Activated gamma-delta T cell (primary cell): ENCODE measurements around the gene NME7.
"Not testable (repeated sequence)": the region's sequence is repeated elsewhere in the genome, so short reads cannot be mapped to it uniquely, and the experiment has no call there.

ENCODE experiments used
- DNase-seq: peaks from one replicate; lab custom pipeline; 2025; lab: John Stamatoyannopoulos, UW

The NME7 gene

DNA sequence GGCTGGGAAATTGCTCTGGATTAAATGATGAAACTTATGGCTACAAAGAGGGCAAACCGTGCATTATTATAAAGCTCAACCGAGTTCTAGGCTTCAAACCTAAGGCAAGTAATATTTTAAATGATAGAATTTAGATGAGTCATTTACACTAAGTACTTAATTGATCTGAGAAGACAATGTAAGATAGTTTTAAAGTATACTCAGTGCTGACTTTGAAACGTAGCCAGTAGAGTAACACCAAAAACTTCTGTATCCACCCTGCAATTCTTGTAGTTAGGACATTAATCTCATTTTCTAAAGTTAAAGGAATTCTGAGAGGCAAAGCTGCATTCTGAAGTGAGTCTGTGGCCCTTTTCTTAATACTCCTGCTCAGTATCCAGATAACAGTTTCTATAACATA, 240.3 kb downstream of the NME7 start:
- DNase-seq = no peak

- no peak for DNase-seq
Measured at GRCh38 chr1:169126335-169126734, 241.3 kb downstream of the NME7 start.

- DNase-seq = not testable (repeated sequence)
Measured at GRCh38 chr1:169125597-169125996, 242.0 kb downstream of the NME7 start.

DNA sequence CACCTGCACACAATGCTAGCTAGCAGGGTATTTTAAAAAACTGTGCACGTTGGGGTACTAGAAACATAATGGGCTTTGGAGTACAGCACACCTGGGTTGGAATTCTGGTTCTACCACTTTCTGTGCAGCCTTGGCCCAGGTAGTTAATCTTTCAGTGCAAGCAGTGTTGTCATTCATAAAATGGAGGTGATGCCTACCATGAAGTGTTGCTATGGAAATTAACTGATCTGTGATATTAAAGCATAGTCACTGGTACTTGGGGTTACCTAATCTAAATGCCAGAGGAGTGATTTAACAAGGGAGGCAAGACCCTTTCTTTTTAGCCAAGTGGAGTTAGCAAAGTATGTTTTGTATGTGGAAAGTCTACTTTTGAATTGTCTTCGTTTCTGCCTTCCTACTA, 243.1 kb downstream of the NME7 start:
- no peak for DNase-seq

DNA sequence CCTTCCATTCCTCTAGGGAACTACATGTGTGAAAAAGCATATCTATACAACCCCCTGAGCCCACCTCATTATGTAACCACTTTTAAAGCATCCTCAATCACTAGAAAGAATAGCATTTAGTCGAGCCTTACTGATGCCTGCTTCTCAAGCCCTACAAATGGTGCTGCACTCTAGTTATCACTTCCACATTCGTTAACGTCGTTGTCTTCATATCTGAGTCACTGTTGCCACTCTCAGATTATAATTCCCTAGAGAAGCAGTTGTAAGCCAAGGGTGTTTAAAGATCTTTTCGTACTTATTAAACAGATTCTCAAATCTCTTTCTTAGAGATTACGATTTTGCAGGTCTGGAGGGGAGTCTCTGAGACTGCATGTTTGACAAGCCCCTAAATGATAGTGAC, 244.6 kb downstream of the NME7 start:
- no peak for DNase-seq

GRCh38 chr1:169121146-169121923, 246.3 kb downstream of the NME7 start:
- no peak for DNase-seq

GRCh38 chr1:169120066-169120465, 247.5 kb downstream of the NME7 start:
- DNase-seq = no peak

GRCh38 chr1:169119405-169119804, 248.2 kb downstream of the NME7 start:
- no peak for DNase-seq

DNA sequence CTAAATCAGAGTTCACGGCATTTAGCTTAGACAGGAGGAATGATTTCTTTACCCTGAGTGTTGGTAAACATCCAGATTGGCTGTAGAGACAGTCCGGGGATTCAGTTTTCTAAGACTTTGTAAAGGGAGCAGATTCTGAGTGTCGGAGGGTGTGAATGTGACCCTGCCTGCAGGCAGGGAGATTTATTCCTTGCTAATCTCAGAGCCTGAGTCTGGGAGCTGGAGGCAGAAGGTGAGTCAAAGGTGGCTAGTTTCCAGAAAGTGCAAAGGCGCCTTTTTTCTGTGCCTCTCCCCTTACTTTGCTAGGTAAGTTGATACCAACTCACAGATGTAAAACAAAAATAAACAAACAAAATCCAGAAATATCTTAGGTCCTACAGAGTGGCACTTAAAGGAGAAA, 249.4 kb downstream of the NME7 start:
- no peak for DNase-seq

DNA sequence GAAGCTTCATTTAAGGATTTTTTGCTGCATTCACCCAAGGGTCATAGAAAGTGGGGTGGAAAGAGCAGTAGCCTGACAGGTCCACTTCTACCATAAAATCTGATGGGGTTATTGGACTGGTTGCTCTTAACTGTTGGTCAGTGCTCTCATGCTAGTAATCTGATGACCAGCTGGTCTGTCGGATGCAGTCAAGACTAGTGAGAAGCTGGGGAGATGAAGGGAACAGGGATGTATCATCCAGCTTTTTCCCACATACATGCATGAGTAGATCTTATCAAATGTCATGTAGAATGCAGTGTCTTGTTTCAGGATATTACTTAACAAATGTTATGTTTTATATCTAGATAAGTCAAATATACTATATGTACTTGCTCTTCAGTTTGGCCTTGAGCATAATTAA, 250.0 kb downstream of the NME7 start:
- DNase-seq = no peak

- no peak for DNase-seq
Measured at GRCh38 chr1:169117014-169117413, 250.6 kb downstream of the NME7 start.

- DNase-seq = no peak
Measured at GRCh38 chr1:169115891-169116585, 251.6 kb downstream of the NME7 start.

GRCh38 chr1:169113613-169114119, 253.9 kb downstream of the NME7 start:
- DNase-seq = no peak

GRCh38 chr1:169112241-169112640, 255.4 kb downstream of the NME7 start:
- no peak for DNase-seq

DNA sequence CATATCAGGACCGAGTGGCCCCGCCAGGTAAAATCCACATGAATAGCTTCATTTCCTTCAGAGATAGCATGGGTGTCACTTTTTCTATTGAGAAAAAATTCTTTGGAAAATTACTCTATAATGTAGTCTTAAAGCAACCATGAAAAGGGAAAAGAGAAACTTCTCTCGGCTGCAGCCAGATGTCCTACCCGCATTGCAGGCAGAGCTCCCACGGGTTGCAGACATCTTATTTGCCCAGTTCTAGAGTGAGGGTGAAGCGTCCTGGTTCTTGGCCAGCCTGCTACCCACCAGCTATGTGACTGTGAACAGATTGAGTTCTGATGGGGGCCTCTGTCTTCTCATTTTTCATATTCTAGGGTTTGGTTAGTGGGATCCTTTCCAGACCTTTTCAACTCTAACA, 256.1 kb downstream of the NME7 start:
- no peak for DNase-seq

GRCh38 chr1:169110689-169111447, 256.7 kb downstream of the NME7 start:
- DNase-seq = no peak

- DNase-seq = no peak
Measured at GRCh38 chr1:169110236-169110635, 257.4 kb downstream of the NME7 start.

DNA sequence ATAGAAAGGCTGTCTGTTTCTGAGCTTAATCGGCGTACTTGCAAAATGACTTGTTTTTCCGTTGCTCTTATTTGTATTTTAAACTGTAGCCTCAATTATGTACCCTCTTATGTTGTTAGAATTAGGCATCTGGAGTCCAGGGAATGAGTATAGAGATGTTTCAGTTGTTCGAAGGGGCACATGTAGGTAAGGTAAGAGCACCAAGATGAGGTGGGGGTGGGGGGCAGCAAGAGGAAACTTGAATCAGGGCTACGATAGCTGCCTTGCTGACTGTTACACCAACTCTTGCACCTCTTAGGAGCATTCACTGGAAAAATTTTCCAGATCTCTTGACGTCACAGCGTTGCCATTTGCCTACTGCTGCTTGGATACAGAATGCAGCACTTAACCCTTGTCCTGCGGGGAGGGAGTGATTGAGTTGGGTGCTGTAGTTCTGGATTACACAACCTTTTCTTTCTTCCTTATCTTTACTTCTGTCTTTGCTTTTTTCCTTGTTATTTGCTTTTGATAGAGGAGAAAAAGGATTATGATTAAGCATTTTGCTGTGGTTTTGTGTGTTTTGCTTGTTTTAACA, 257.9 kb downstream of the NME7 start:
- no peak for DNase-seq

DNA sequence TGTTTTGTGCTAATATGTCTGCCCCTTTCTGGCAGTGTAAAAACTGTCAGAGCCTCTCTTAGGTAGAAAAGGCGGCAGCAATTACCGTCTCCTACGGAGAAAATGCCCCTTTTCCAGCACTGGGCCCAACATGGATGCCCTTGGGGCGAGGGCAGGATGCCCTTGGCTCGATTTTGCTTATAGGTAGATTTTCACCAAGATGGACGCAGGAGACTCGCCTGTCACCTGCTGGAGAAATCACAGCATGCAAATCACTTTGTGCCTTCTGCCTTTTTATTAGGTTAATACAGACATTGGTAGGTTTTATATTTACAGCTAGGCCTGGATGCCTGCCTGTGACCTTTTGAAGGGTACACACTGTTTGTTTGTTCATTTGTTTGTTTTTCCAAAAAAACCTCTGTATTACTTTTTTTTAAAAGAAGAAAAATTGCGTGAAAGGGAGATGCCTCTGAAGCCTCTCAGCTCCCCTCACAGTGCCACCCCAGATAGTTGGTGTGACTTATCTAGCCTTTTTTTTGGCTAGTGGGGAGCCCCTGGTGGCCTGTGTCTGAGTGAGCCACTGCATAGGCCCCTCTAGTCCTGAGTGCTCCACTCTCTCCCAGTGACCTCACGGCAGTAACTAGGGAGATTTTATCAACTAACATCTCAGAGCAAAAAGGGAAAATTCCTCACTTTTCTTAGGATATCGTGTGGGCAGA, 258.6 kb downstream of the NME7 start:
- DNase-seq = no peak

DNA sequence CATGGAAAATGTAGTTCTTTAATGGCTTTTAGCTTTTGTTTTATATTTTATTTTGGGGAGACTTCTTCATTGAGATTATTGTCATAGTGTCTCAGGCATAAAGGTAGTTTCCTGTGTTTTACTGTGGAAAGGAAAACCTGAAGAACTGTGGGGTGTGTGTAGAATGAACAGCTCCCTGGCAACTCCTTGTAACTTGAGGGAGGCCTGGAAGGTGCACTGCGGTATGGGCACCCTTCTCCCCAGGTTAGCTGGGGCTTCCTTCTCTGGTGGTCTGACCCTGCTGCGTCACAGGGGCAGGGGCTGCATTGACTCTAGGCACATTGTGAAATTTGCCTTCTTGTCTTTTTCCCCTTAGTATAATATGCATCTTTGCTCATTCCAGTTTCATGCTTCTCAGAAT, 259.4 kb downstream of the NME7 start:
- no peak for DNase-seq

GRCh38 chr1:169107603-169108208, 259.9 kb downstream of the NME7 start:
- no peak for DNase-seq
